Measurements from ENCODE around the gene ZNF140. TPM values are rescaled to one million over a fixed set of nuclear protein-coding genes. Genes with fewer than 3 reads are reported as not detected.

Gene ZNF140
- total RNA-seq, 1 donor from 2014 or later: 17.2 TPM

- Histone ChIP-seq H3K4me2 (ENCODE audit: low read length) (no peak overlapping the region), H3K36me3 (ENCODE audit: insufficient read depth, low read length) (peaks cover 6% of the 10 kb centered on the region), H3K9ac (ENCODE audit: low read length) (no peak overlapping the region), H4K20me1 (ENCODE audit: insufficient read depth, low read length) (no peaks in the 10 kb centered on the region), H3K9me3 (ENCODE audit: insufficient read depth, low read depth, low read length) (peaks cover 75% of the 10 kb centered on the region), H3K79me2 (ENCODE audit: insufficient read depth, low read length) (no peaks in the 10 kb centered on the region), H3K27me3 (ENCODE audit: insufficient read depth, low read length) (no peaks in the 10 kb centered on the region), H3K4me1 (ENCODE audit: insufficient read depth, low read length) (no peaks in the 10 kb centered on the region), H3K27ac (ENCODE audit: low read depth, low read length) (no peak overlapping the region), H3K4me3 (ENCODE audit: insufficient read depth, low read depth, low read length) (no peak overlapping the region), H2AFZ (ENCODE audit: low read depth, low read length) (no peak overlapping the region)
- Mint-ChIP-seq H3K4me3 (ENCODE audit: unreplicated experiment) (no peak overlapping the region), H3K27me3 (ENCODE audit: low read depth, unreplicated experiment) (no peaks in the 10 kb centered on the region), H3K9me3 (ENCODE audit: unreplicated experiment) (peaks cover 86% of the 10 kb centered on the region), H3K27ac (ENCODE audit: unreplicated experiment) (no peak overlapping the region), H3K36me3 (ENCODE audit: low read depth, unreplicated experiment) (peaks cover 49% of the 10 kb centered on the region), H3K4me1 (ENCODE audit: low read depth, unreplicated experiment) (no peaks in the 10 kb centered on the region)
- no peak for FAIRE-seq
- DNase-seq (ENCODE audit: low read depth): no peak
- TF ChIP-seq EZH2 (IDR thresholded peaks at IDR 0.05; ENCODE audit: insufficient read depth, low read length) (no peak), CTCF (IDR thresholded peaks at IDR 0.05; ENCODE audit: insufficient read depth, low read depth, low read length) (no peak)
Observed at GRCh38 chr12:133063556-133063955, 17.2 kb upstream of the ZNF140 start.

DNA sequence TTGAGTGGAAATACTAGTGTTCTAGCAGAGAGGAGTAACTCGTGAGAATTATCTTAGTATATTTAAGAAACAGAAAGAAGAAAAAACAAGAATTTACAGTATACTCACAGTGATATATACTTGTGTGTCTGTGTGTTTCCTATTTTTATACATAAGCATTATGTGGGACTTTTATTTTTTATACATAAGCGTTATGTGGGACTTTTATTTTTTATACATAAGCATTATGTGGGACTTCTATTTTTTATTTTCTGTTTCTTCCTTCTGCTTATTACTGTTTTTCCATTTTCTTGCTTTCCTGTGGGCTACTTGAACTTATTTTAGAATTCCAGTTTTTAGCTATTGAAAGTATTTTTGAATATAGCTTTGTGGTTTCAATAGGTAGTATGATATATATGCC is 6.9 kb upstream of the ZNF140 start:
- H4K20me1 ChIP-seq (ENCODE audit: insufficient read depth, low read length): no peaks in the 10 kb centered on the region
- FAIRE-seq: no peak
- H3K27me3 ChIP-seq (ENCODE audit: insufficient read depth, low read length): no peaks in the 10 kb centered on the region
- H3K27ac ChIP-seq (ENCODE audit: low read depth, low read length): no peak overlapping the region
- H3K4me3 Mint-ChIP-seq (ENCODE audit: unreplicated experiment): no peak overlapping the region
- no peak for TF ChIP-seq CTCF (IDR thresholded peaks at IDR 0.05; ENCODE audit: insufficient read depth, low read depth, low read length)
- TF ChIP-seq EZH2 (IDR thresholded peaks at IDR 0.05; ENCODE audit: insufficient read depth, low read length): no peak
- H3K36me3 ChIP-seq (ENCODE audit: insufficient read depth, low read length): no peaks in the 10 kb centered on the region
- no peaks in the 10 kb centered on the region for H3K27me3 Mint-ChIP-seq (ENCODE audit: low read depth, unreplicated experiment)
- no peak overlapping the region for H2AFZ ChIP-seq (ENCODE audit: low read depth, low read length)
- no peaks in the 10 kb centered on the region for H3K79me2 ChIP-seq (ENCODE audit: insufficient read depth, low read length)
- no peak for DNase-seq (ENCODE audit: low read depth)
- no peak overlapping the region for H3K27ac Mint-ChIP-seq (ENCODE audit: unreplicated experiment)
- no peak overlapping the region for H3K4me2 ChIP-seq (ENCODE audit: low read length)
- peaks cover 4% of the 10 kb centered on the region for H3K36me3 Mint-ChIP-seq (ENCODE audit: low read depth, unreplicated experiment)
- no peaks in the 10 kb centered on the region for H3K4me1 ChIP-seq (ENCODE audit: insufficient read depth, low read length)
- peaks cover 18% of the 10 kb centered on the region for H3K9me3 ChIP-seq (ENCODE audit: insufficient read depth, low read depth, low read length)
- H3K4me3 ChIP-seq (ENCODE audit: insufficient read depth, low read depth, low read length): no peak overlapping the region
- peaks cover 41% of the 10 kb centered on the region for H3K9me3 Mint-ChIP-seq (ENCODE audit: unreplicated experiment)
- H3K4me1 Mint-ChIP-seq (ENCODE audit: low read depth, unreplicated experiment): no peaks in the 10 kb centered on the region
- no peak overlapping the region for H3K9ac ChIP-seq (ENCODE audit: low read length)

DNA sequence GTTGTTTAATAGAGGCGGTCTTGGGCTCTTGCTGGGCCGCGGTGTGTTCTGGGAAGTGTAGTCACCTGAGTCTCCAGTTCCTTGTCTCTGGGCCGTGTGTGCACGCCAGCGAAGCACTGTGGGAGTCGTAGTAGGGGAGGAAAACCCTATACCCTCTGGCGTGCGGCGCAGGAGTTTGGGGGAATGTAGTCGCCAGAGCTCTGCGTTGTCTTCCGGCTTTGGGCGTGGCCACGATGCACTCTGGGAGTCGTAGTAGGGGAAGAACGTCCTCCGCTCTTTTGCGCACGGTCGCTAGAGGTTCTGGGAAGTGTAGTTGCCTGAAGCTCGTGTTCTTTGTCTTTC is 726 bp upstream of the ZNF140 start:
- Histone ChIP-seq H3K36me3 (ENCODE audit: insufficient read depth, low read length) (peaks cover 24% of the 10 kb centered on the region), H3K27ac (ENCODE audit: low read depth, low read length) (peak overlapping the region; percentile 98), H3K9me3 (ENCODE audit: insufficient read depth, low read depth, low read length) (peaks cover 40% of the 10 kb centered on the region), H4K20me1 (ENCODE audit: insufficient read depth, low read length) (no peaks in the 10 kb centered on the region), H3K4me3 (ENCODE audit: insufficient read depth, low read depth, low read length) (peak overlapping the region; percentile 77), H3K9ac (ENCODE audit: low read length) (peak overlapping the region; percentile 93), H3K27me3 (ENCODE audit: insufficient read depth, low read length) (no peaks in the 10 kb centered on the region), H3K4me2 (ENCODE audit: low read length) (peak overlapping the region; percentile 89), H3K79me2 (ENCODE audit: insufficient read depth, low read length) (peaks cover 25% of the 10 kb centered on the region), H2AFZ (ENCODE audit: low read depth, low read length) (peak overlapping the region; percentile 78), H3K4me1 (ENCODE audit: insufficient read depth, low read length) (no peaks in the 10 kb centered on the region)
- Mint-ChIP-seq H3K9me3 (ENCODE audit: unreplicated experiment) (peaks cover 50% of the 10 kb centered on the region), H3K4me3 (ENCODE audit: unreplicated experiment) (no peak overlapping the region), H3K27me3 (ENCODE audit: low read depth, unreplicated experiment) (no peaks in the 10 kb centered on the region), H3K27ac (ENCODE audit: unreplicated experiment) (no peak overlapping the region), H3K36me3 (ENCODE audit: low read depth, unreplicated experiment) (peaks cover 43% of the 10 kb centered on the region), H3K4me1 (ENCODE audit: low read depth, unreplicated experiment) (peaks cover 5% of the 10 kb centered on the region)
- DNase-seq (ENCODE audit: low read depth) (peak; percentile 100), FAIRE-seq (peak; percentile 65)
- no peak for TF ChIP-seq EZH2 (IDR thresholded peaks at IDR 0.05; ENCODE audit: insufficient read depth, low read length)
- no peak for TF ChIP-seq CTCF (IDR thresholded peaks at IDR 0.05; ENCODE audit: insufficient read depth, low read depth, low read length)
